PC-9 (cell line): ENCODE results near the gene CNTNAP2. TPM values are rescaled to one million over a fixed set of nuclear protein-coding genes. Genes with fewer than 3 reads are reported as not detected.
A peak's percentile ranks its signal among the peaks of the same experiment; 100 is the strongest.

ENCODE experiments used
- BruUV-seq: library from RNA; stranded (reverse); fragments of 400-500 nt; replicated peaks from 2 replicates; lab custom pipeline; 2021; lab: Mats Ljungman, UMichigan
- CTCF ChIA-PET: fragments of 300-600 bp; sonication (Branson Sonifier 250); formaldehyde crosslinking; loops from one replicate; lab custom pipeline; 2022; ENCODE audit warnings: antibody characterized with exemption; lab: Charles Lee
- POLR2A ChIA-PET: fragments of 300-600 bp; sonication (Branson Sonifier 250); formaldehyde crosslinking; loops from one replicate; lab custom pipeline; 2022; ENCODE audit warnings: antibody characterized with exemption; ENCODE audit not compliant: unreplicated experiment; lab: Charles Lee
- DNase-seq, 2 experiments: peaks; one replicate each; pipeline versions ENCODE4 v3.0.0 to v3.0.0-alpha.2; 2015 to 2022; ENCODE audit warnings: mixed read lengths in 1 of 2
- H2AFZ ChIP-seq: fragments of 200-600 bp; sonication (generic); 2 replicates; pipeline ENCODE4 v1.8.1; 2017; ENCODE audit warnings: antibody characterized with exemption
- H3F3A ChIP-seq: fragments of 200-600 bp; sonication (generic); 2 replicates; pipeline ENCODE4 v1.8.1; 2017; ENCODE audit warnings: antibody characterized with exemption, mild to moderate bottlenecking, low read depth; ENCODE audit not compliant: insufficient read depth
- H3K27ac ChIP-seq: fragments of 200-600 bp; sonication (generic); 2 replicates; pipeline ENCODE4 v1.6.1; 2016; ENCODE audit warnings: mixed run types
- H3K27me3 ChIP-seq: fragments of 200-600 bp; sonication (generic); 2 replicates; pipeline ENCODE4 v1.6.1; 2016; ENCODE audit warnings: low read depth, mixed run types; ENCODE audit not compliant: insufficient read depth
- H3K36me3 ChIP-seq: fragments of 200-600 bp; sonication (generic); 2 replicates; pipeline ENCODE4 v1.6.1; 2016; ENCODE audit warnings: low read depth, mixed run types
- H3K4me1 ChIP-seq: fragments of 200-600 bp; sonication (generic); replicated peaks from 2 replicates; pipeline ENCODE4 v1.6.1; 2016; ENCODE audit warnings: mixed run types; ENCODE audit not compliant: insufficient read depth
- H3K4me2 ChIP-seq: fragments of 200-600 bp; sonication (generic); 2 replicates; pipeline ENCODE4 v1.6.1; 2017; ENCODE audit warnings: mixed run types
- H3K4me3 ChIP-seq: fragments of 200-600 bp; sonication (generic); 2 replicates; pipeline ENCODE4 v1.6.1; 2016; ENCODE audit warnings: mixed run types
- H3K79me2 ChIP-seq: fragments of 200-600 bp; sonication (generic); 2 replicates; pipeline ENCODE4 v1.6.1; 2017; ENCODE audit warnings: low read depth, mixed run types
- H3K9me2 ChIP-seq: fragments of 200-600 bp; sonication (generic); 2 replicates; pipeline ENCODE4 v1.8.1; 2017; ENCODE audit warnings: mild to moderate bottlenecking; ENCODE audit not compliant: insufficient read depth
- H3K9me3 ChIP-seq: fragments of 200-600 bp; sonication (generic); 2 replicates; pipeline ENCODE4 v1.8.1; 2016; ENCODE audit warnings: low read depth; ENCODE audit not compliant: insufficient read depth
- H4K20me1 ChIP-seq: fragments of 200-600 bp; sonication (generic); 2 replicates; pipeline ENCODE4 v1.8.1; 2017; ENCODE audit not compliant: insufficient read depth
- CTCF ChIP-seq: fragments of 200-600 bp; sonication (generic); conservative IDR thresholded peaks from 2 replicates; pipeline ENCODE4 v1.6.1; 2017; ENCODE audit warnings: mixed run types, antibody characterized with exemption, mild to moderate bottlenecking, moderate library complexity
- EZH2 ChIP-seq: fragments of 200-600 bp; sonication (generic); IDR thresholded peaks from 2 replicates; pipeline ENCODE4 v1.8.0; 2017; ENCODE audit warnings: antibody characterized with exemption, low read depth
- intact Hi-C: fragments of 100-400 bp; cut with micrococcal nuclease; formaldehyde crosslinking; loops from one replicate; pipeline ENCODE4 v1.10.0; 2022; ENCODE audit not compliant: unreplicated experiment
- total RNA-seq: library from RNA; stranded (reverse); gene quantifications from 2 replicates; pipeline ENCODE4 v1.2.3, GENCODE V29; 2021

Gene CNTNAP2
- total RNA-seq, 1 experiment from 2014 or later = not detected

DNA sequence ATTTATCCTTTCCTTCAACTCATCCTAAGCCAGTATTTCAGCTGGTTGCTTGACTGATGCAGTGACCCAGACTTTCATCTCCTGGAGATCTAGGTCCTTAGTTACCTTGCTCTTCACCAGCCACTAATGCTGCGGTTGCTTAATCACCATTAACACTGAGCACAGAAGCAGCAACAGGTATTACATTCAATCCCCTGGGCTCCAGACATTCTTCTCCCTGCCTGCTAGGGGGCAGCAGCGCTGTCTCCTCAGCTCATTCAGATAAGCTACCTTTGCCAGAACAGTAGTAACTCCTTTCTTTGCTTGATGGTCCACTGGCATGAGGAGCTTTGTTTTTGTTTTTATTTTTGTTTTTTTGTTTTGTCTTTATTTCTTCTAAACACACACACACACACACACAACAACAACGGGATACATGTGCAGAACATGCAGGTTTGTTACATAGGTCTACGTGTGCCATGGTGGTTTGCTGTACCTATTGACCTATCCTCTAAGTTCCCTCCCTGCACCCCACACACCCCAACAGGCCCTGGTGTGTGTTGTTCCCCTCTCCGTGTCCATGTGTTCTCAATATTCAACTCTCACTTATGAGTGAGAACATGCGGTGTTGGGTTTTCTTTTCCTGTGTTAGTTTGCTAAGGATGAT, 1430.8 kb downstream of the CNTNAP2 start:
- BruUV-seq = no TSS peak
- Histone ChIP-seq H3F3A (no peaks in the 10 kb centered on the region), H3K9me3 (no peaks in the 10 kb centered on the region), H3K4me3 (no peak overlapping the region), H4K20me1 (0 out of 2 replicates have a peak, but pooled peaks cover 5% of the 10 kb centered on the region), H3K79me2 (no peaks in the 10 kb centered on the region), H3K4me1 (no peaks in the 10 kb centered on the region), H2AFZ (no peak overlapping the region), H3K27me3 (no peaks in the 10 kb centered on the region), H3K36me3 (no peaks in the 10 kb centered on the region), H3K27ac (no peak overlapping the region), H3K4me2 (no peak overlapping the region), H3K9me2 (no peaks in the 10 kb centered on the region)
- CTCF ChIA-PET = interaction anchor here (0.6 kb wide), 1 partner anchor 716 kb away, joined by 3 read pairs; no protein-coding TSS in a partner anchor
- no peak for TF ChIP-seq EZH2
- TF ChIP-seq CTCF = peak; percentile 55
- peak in 1 of 2 experiments; percentile 8 for DNase-seq
- intact Hi-C loops = no loop called here
- POLR2A ChIA-PET = no interaction called here

DNA sequence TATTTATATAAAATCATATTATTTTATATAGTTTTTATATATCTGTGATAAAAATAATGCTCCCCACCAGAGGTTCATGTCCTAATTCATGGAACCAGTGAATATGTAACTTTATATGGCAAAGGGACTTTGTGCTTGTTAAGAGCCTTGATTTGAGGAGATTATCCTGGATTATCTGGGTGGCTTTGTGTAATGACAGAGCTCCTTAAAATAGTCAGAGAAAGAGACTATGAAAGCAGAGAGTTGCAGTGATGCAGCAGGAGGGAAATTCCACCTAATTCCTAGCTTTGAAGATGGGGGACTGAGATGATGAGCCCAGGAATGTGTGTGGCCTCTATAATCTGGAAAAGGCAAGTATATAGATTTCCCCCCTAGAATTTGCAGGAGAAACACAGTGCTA, 1439.7 kb downstream of the CNTNAP2 start:
- no peaks in the 10 kb centered on the region for H3F3A ChIP-seq
- no peak for TF ChIP-seq EZH2
- no peak for TF ChIP-seq CTCF
- intact Hi-C loops = no loop called here
- H2AFZ ChIP-seq = no peak overlapping the region
- no peaks in the 10 kb centered on the region for H3K36me3 ChIP-seq
- H3K9me2 ChIP-seq = no peaks in the 10 kb centered on the region
- peaks cover 11% of the 10 kb centered on the region for H3K27me3 ChIP-seq
- H3K79me2 ChIP-seq = no peaks in the 10 kb centered on the region
- H4K20me1 ChIP-seq = peaks cover 5% of the 10 kb centered on the region; the same call in 1 of the 2 replicates
- H3K27ac ChIP-seq = no peak overlapping the region
- H3K4me2 ChIP-seq = no peak overlapping the region
- H3K4me1 ChIP-seq = no peaks in the 10 kb centered on the region
- ChIA-PET POLR2A (no interaction called here), CTCF (no interaction called here)
- no peak for DNase-seq
- H3K9me3 ChIP-seq = no peaks in the 10 kb centered on the region
- H3K4me3 ChIP-seq = no peak overlapping the region
- BruUV-seq = no TSS peak

- POLR2A ChIA-PET = no interaction called here
- H3K9me2 ChIP-seq = no peaks in the 10 kb centered on the region
Measured at GRCh38 chr7:147563669-147564068, 1447.1 kb downstream of the CNTNAP2 start.

More at GRCh38 chr7:147563669-147564068, 1447.1 kb downstream of the CNTNAP2 start:
- Histone ChIP-seq H3K27me3 (peaks cover 6% of the 10 kb centered on the region), H3F3A (no peaks in the 10 kb centered on the region), H3K9me3 (no peaks in the 10 kb centered on the region), H3K79me2 (no peaks in the 10 kb centered on the region), H3K4me2 (no peak overlapping the region), H3K4me1 (no peaks in the 10 kb centered on the region), H4K20me1 (no peaks in the 10 kb centered on the region), H2AFZ (no peak overlapping the region), H3K4me3 (no peak overlapping the region), H3K27ac (no peak overlapping the region), H3K36me3 (no peaks in the 10 kb centered on the region)
- TF ChIP-seq CTCF (no peak), EZH2 (no peak)
- intact Hi-C loops = no loop called here
- BruUV-seq = no TSS peak
- CTCF ChIA-PET = no interaction called here
- DNase-seq = no peak
